ENCODE measurements around the gene TCF7L2.

TCF7L2 gene

DNA sequence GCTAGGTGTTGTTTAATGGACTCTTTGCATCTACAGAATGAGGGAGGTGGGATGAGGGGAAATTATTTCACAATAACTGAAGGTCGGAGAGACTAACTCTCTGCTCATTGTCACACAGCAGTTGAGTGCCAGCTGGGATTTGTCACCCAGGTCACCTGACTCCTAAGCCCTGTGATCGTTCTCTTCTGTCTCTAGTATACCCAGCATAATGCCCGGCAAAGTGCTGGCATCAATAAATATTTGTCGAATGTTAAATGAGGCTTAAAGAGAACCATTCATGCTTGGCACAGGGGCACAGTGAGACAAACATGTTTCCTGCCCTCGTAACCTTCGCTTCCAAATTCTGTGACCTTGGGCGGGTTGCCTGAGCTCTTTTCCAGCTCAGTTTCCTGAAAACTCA lies 70.8 kb downstream of the TCF7L2 start:
- DNase-seq (ENCODE audit: low read depth in 3 of 3, low spot score in 1 of 3), result no peak

DNA sequence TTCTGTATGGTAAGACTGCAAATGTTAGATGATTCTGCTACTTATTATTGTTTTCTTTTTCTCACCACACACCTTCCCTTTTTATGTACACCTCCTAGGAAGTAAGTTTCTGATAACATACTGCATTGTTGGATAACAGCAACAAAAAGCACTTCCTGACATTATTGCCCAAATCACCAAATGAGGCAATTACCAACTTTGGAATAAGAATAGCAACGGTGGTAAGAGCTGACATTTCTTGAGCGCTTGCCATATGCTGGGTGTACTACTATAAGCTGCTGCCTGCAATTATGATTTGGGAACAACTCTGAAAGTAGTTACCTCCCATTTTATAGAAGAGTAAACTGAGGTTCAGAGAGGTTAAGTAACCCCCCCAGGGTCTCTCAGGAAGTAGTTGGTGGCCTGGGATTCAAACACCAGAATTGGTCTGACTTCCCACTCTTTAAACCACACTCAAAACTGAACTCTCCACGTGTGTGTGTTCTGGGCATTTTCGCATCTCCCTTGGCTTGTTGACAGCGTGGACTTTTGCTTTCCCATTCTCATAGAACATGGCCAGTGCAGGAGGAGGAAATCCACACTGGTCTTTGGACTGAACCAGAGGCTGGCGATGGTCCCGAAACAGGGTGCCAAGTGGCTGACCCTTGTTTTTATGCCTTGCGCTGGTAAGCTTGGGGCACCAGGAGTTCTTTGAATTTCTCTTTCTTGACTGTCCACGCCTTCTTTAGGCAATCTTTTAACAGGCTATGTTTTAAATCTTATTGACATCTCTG lies 71.4 kb downstream of the TCF7L2 start:
- DNase-seq (ENCODE audit: low read depth in 3 of 3, low spot score in 1 of 3), result no peak

DNA sequence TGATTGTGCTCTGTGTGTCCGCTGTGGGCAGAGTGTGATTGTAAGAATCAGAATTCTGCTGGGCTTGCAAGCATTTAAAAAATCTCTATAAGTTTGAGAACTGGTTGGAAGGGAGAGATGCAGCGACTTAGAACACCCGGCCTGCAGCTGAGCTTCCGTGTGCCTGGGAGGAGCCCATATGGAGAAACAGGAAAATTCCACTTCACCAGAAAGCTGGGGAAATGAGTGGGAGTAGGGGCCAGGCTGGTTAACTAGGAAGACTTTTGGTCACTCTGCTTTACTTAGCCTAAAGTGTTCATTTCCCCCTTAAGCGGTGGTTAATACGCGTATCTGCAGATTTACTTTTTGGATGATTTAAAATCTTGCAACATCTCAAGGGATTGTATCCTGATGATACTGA lies 72.2 kb downstream of the TCF7L2 start:
- no peak for DNase-seq (ENCODE audit: low read depth in 3 of 3, low spot score in 1 of 3)

DNA sequence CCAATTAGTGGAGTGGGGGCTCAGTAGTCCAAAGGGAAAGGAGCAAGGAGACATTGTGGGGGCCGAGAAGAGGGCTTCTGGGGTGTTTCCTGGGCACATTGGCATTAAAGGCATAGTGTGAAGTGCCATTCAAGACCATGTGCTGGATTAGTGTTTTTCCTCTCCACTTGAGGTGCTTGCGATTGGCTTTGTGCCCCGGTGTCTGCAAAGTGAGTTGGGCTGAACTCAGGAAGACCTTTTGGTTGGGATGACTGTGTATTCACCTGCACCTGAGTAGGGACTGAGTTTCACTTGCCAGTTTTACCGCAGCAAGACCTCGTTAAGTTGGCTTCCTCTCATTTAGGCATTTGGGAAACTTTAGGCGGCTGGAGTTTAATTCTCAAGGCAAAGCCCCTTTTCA lies 73.0 kb downstream of the TCF7L2 start:
- DNase-seq (ENCODE audit: low read depth in 3 of 3, low spot score in 1 of 3), result no peak

DNA sequence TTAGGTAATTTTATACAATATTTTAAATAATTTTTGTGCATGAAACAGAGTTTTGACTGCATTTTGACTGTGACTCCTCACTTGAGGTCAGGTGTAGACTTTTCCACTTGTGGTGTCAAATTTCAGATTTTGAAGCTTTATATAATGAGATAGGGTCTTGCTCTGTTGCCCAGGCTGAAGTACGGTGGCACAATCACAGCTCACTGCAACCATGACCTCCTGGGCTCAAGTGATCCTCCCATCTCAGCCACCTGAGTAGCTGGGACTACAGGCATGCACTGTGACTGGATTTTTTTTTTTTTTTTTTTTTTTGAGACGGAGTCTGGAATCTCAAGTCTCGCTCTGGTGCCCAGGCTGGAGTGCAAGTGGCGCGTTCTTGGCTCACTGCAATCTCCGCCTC lies 74.9 kb downstream of the TCF7L2 start:
- no peak for DNase-seq (ENCODE audit: low read depth in 3 of 3, low spot score in 1 of 3)

DNA sequence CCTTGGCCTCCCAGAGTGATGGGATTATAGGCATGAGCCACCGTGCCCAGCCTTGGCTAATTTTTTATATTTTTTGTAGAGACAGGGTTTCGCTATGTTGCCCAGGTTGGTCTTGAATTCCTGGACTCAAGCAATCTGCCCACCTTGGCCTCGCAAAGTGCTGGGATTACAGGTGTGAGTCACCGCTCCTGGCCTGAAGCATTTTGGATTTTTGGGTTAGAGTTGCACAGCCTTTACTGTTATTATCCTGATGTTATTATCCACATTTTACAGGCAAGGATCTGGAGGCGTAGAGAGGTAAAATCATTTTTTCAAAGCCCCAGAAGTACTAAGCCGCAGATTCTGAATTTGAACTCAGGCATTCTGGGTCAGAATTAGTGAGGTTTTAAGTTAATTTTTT lies 75.4 kb downstream of the TCF7L2 start:
- DNase-seq (ENCODE audit: low read depth in 3 of 3, low spot score in 1 of 3), result no peak

DNA sequence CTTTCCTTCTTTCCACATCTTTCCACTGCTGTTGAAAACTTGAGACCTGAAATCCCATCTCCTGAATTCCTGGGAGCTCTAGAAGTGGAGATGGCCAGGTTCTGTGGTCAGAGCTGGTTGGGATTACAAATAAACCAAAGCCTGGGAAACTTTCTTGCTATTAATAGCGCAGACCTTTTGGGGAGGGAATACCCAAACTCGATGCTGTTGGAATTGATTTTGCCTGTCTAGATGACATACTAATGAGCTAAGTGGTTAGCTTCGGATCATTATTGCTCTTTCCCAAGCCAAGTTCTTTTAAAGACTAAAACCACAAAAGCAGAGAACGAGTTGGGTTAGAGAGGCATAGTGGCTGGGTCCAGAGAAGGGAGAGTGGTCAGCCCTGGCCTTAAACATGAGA lies 76.6 kb downstream of the TCF7L2 start:
- no peak for DNase-seq (ENCODE audit: low read depth in 3 of 3, low spot score in 1 of 3)

DNA sequence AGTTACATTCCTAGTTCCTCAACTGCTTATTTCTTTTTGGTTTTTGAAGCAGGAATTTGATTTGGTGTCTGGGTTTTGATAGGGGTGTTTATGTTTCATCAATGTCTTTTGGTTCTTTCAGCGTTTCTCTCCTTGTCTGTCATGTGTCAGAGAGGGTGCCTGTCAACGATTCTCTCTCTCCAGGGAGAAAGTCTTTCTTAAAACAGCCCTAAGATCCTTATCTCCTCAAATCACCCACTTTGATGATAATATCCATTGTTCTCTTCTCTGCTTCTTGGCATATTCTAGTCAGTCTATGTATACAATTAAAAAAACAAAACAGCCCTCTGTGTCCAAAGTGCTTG lies 77.2 kb downstream of the TCF7L2 start:
- no peak for DNase-seq (ENCODE audit: low read depth in 3 of 3, low spot score in 1 of 3)

DNA sequence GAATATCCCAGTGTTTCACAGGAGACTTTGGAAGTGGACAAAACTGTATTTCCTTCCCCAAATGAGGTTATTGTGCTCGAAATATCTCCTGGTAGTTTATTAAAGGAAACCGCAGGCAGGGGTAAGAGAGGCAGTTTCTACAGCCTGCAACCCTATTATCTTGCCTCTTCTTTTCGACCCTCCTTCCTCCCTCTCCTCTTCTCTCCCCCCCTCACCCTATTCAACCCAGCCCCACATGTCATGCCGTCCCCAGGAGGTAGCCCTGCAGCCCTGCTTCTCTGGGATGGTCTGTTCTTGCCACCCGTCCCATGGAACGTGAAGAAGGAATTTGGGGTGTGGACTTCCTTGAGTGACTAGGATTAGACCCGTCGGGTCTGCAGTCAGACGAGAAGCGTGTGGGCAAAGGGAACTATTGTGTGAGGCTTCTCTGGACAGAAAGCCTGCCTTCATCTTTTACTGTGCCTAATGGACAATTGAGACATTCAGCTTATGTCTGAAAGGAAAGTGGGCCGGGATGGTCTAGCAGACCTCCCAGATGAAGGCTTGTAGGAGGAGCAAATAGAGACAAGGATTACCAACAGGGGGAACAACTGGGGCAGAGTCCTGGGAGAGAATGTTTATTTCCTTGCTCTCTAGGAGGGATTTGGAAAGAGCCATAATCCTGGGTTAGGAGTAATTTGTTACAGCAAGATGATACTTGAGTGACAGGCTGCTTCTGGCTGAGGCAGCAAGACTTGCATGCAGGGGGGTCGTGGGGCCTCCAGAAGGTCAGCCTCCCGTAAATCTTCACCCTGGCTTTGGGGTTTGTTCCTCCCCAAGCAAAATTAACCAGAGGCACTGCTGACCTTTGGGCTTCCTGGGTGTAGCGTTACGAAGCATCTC lies 77.8 kb downstream of the TCF7L2 start:
- no peak for DNase-seq (ENCODE audit: low read depth in 3 of 3, low spot score in 1 of 3)

DNA sequence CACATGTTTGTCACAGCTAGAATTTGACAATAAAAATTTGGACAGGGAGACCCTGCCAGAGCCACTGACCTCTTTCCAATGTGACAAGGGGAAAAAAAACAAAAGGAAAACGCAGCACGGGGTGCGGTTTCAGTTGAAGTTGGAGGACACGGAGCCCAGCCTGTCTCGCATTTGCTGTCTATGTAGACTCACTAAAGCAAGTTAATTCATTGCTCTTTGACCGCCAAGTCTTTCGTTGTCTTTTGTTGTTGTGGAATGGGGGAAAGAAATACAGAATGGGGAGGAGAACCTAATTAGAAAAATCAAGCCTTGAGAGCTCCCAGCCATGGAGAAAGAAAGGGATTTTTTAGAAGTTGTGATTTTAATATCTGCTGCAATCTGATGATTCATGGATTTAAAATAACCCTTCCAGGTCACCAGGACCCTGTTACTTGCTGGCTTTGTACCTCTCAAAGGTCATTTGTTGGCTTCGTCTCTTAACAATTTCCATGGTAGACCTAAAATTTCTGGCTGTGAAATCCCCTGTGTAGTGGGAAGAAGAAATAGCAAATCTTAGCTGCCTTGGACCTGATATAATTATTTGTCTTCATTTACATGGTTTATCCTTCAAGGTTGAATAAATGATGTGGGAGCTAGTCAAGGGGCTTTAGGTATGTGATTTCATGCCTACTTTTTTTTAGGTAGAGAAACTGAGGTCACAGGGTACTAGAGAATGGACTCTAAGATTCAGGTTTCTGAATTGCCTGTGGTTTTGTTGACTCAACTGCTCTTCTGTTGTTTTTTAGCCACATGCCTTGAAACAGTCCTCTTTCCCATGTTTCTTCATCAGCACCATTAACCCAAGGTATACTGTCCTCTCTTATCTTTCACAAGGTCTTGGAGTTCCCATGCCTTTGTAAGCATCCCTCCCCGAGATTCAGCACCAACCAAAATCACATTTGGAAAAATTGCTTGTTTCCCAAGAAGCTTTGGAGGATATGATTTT lies 78.7 kb downstream of the TCF7L2 start:
- no peak for DNase-seq (ENCODE audit: low read depth in 3 of 3, low spot score in 1 of 3)

DNA sequence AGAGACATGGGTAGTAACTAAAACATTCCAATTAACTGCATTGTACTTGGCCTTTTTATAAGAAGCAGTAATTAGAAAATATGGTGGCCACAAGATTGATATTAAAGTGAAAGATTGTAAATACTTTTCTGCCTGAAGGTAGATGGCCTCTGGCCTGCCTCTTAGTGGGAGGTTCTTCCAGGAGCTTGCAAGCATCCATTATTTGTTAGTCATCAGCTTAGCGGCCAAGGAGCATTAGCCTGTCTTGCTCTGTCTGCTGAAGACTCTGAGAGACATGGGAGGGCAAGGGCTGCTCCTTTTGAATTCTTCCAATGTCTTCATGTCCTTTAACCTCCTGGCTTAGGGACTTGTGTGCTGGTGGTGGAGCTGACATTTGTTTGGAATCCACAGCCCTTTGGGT lies 80.4 kb downstream of the TCF7L2 start:
- no peak for DNase-seq (ENCODE audit: low read depth in 3 of 3, low spot score in 1 of 3)

DNA sequence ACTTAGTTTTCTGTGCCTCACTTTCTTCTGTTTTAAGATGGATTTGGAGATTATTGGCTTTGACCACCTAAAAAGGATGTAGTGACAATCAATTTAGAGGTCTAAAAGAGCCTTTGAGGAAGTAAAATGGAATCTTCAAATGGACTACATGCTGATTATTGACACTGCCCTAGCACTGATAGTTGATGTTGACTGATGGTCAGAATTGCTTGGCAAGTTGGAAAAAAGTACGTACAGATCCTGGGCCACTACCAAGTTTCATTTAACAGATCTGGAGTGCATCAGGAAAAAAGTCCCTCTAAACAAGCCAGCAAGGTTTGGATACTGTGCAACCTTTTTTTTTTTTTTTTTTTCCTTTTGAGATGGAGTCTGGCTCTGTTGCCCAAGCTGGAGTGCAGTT lies 81.1 kb downstream of the TCF7L2 start:
- no peak for DNase-seq (ENCODE audit: low read depth in 3 of 3, low spot score in 1 of 3)

DNA sequence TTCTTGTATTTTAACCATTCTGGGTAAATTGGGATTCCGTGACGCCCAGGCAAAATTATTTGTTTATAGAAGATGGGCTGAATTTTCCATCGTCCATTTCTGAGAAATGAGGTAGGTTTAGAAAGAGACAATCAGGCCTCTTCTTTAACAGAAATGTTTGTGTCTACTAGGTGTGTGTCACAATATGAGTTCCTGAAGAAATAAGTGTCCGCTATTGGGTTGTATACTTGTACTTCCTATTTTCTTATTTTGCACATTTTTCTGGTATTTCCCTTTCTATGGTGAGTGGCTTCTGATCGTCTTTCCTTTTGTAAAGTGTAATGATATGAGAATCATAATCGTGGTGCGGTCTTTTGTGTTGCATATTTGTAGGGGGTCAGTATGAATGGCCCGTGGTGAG lies 83.9 kb downstream of the TCF7L2 start:
- DNase-seq (ENCODE audit: low read depth in 3 of 3, low spot score in 1 of 3), result no peak

DNA sequence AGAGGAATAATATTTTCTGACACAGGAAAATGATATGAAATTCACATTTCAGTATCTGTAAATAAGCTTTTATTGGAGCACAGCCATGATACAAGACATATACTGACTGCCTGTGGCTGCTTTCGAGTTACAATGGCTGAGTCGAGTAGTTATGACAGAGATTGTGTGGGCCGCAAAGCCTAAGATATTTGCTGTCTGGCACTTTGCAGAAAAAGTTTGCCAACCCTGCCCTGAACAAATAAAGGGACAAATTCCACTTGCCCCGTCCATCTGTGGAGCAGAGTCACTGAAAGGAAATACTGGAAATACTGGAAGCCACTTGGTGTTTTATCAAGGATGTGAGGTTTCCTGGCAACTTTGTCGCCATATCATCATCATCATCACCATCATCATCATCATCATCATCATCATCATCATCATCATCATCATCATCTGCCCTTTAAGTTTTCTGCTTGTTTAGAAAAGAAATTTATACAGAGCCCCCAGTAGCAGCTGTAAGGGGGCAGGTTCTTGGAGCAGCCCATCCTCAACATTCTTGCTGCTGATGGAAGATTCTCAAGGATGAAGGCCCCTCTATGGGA lies 85.8 kb downstream of the TCF7L2 start:
- no peak for DNase-seq (ENCODE audit: low read depth in 3 of 3, low spot score in 1 of 3)

DNA sequence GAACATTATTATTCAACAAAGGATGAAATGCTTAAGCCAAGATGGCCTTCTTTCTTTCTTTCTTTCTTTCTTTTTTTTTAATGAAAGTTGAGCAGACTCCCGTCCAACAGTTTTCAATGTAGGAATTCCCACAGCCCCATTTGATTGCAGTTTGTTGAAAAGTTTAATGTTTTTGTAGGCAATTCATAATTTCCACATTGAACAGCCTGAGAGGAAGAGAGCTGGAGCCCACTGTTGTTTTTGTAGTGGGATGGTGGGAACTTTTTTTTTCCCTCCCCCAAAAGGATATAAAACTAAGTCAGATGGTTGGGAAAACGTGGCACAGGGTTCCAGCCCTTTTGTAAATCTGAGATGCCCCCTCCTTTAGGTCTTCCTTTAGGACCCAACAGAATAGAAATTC lies 86.6 kb downstream of the TCF7L2 start:
- DNase-seq (ENCODE audit: low read depth in 3 of 3, low spot score in 1 of 3), result no peak

DNA sequence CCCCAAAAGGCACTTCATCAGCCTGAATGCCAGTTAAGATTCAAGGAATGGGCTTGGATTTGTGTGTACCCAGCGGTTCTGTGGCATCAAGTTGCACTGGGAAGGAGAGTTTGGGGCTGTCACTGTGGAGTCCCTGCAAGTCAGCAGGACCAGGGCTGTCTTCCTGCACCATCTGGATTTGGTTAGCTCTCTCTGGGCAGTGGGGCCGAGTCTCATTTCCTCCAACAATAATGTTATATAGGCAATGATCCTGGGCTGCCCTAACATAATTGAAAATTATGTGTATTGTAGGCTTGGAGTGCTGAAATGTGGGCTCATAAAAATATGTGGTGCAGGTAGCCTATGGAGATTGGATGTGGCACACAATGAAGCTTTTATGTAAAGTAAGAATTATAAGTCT lies 87.2 kb downstream of the TCF7L2 start:
- DNase-seq (ENCODE audit: low read depth in 3 of 3, low spot score in 1 of 3), result no peak

DNA sequence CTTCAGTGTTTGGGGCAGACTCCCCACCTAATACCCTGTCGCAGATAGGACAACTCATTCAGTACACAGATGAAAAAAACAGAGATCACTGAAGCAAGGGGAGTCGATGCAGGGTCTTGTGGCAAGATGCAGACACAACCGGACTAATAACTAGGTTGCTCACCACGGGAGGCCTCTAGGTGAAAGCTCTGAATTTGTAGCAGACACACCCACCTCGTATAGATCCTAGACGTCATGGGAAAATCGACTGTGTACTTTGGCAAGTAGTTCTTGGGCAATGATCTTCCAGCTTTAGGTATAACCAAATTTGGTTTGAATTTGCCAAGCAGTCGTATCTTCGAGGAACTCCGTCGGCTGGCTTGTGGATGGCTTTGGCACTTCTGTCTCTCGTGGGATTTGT lies 88.1 kb downstream of the TCF7L2 start:
- DNase-seq (ENCODE audit: low read depth in 3 of 3, low spot score in 1 of 3), result no peak

DNA sequence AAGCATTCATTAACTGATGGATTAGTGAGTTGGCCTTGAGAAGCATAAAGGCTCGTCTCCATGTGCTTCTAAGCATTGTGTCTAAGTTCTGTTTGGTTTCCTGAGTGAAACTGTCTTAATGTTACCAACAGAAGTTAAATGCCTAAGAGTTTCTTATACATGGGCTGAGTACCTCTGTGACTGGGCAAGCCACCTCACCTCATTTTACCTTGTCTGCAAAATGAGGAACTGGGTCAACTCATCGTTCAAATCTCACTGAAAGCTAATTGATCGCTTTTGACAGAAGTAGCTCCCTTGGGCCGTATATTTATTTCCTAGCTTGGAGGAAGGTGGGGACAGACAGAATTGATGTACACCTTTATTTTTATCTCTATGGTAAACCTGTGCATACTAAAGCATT lies 88.9 kb downstream of the TCF7L2 start:
- DNase-seq (ENCODE audit: low read depth in 3 of 3, low spot score in 1 of 3), result no peak

DNA sequence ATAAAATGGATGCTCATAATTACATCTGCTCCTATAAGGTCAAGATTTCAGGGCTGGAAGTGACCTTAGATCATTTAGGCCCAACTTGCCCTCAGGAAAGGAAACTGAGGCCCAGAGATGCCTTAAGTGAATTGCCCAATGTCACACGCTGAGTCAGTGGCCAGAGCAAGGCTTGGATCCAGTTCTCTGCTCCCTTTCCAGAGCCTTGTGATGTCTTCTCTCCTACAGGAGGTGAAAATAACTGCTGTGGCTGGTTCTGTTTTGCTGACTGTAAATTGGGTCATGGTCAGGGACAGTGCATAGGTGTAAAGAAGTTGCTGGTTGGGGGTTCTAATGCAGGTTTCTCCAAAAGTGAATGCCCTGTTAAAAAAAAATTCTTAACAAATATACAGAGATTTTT lies 91.3 kb downstream of the TCF7L2 start:
- no peak for DNase-seq (ENCODE audit: low read depth in 3 of 3, low spot score in 1 of 3)

DNA sequence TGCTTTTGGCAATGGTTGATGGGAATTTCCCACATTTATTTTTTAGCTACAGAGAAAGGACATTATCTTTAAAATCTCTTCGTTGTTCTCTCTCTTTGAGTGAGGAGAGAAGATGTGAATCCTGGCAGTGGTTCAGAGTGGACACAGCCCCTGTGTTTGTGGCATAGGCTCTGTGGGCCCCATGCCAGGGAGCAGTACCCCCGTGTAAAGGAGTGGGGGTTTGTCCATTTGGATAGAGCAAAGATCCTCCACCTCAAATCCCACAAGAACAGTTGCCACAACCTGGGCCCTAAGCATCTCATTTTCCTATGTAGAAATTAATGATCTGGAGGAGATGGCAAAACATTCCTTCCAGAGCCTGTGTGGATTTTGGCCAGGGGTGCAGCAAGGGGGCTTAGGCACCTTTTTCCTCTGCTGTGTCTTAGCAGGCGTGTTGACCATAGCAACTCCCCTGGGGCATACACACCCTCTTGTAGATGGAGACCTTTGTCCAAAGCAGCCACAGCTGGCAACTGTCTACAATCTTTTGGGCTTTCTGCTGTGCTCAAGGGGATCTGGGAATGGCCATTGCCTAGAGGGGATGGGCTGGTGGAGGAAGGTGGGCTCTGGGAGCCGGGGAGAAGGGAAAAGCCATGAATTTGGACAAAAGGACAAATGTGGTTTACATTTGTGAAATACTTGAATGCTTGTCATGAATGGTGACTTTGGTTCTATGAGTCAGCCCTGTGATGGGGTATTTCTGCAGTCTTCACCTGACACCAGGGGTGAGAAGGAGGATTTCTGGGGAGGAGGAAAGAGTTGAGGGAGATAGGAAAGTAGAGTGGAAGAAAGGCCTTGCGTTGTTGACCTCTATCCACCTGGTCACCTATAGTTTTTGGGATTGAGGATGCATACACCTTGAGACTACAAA lies 92.0 kb downstream of the TCF7L2 start:
- DNase-seq (ENCODE audit: low read depth in 3 of 3, low spot score in 1 of 3), result no peak
